GM18511 (cell line): ENCODE measurements around the gene MT1M.
"Not testable (repeated sequence)": the region's sequence is repeated elsewhere in the genome, so short reads cannot be mapped to it uniquely, and the experiment has no call there.

Experiments
- ATAC-seq: cut with Tn5 transposase; IDR thresholded peaks from one replicate; pipeline ENCODE4 v1.9.1; 2021; ENCODE audit warnings: mild to moderate bottlenecking, moderate library complexity; ENCODE audit not compliant: unreplicated experiment

MT1M gene

GRCh38 chr16:56671691-56672090 lies 39.2 kb downstream of the MT1M start:
- ATAC-seq, result not testable (repeated sequence)

- ATAC-seq, result not testable (repeated sequence)
Observed at GRCh38 chr16:56672171-56672570, 39.7 kb downstream of the MT1M start.

- no peak for ATAC-seq
Observed at GRCh38 chr16:56672761-56673536, 40.5 kb downstream of the MT1M start.

- no peak for ATAC-seq
Observed at GRCh38 chr16:56673921-56674320, 41.5 kb downstream of the MT1M start.

- not testable (repeated sequence) for ATAC-seq
Observed at GRCh38 chr16:56674570-56674969, 42.1 kb downstream of the MT1M start.

GRCh38 chr16:56675685-56676210 lies 43.3 kb downstream of the MT1M start:
- no peak for ATAC-seq

GRCh38 chr16:56677474-56677873 lies 45.0 kb downstream of the MT1M start:
- ATAC-seq, result no peak

GRCh38 chr16:56679078-56679730 lies 46.7 kb downstream of the MT1M start:
- no peak for ATAC-seq

- no peak for ATAC-seq
Observed at GRCh38 chr16:56679818-56680217, 47.4 kb downstream of the MT1M start.

- ATAC-seq, result peak; percentile 98
Observed at GRCh38 chr16:56681939-56682702, 49.7 kb downstream of the MT1M start, which contains the start of gene MT1X. MT1X (plus strand) TSS chr16:56682470; CDS start chr16:56682541, 71 bp downstream.

- ATAC-seq, result peak; percentile 15
Observed at GRCh38 chr16:56682703-56683397, 50.4 kb downstream of the MT1M start.
